ENCODE results near the gene RIPK4. TPM values are rescaled to one million over a fixed set of nuclear protein-coding genes. Genes with fewer than 3 reads are reported as not detected.

RIPK4 gene
- total and polyA plus RNA-seq, 2 donors from 2014 or later = 11.6 to 32.6 TPM

DNA sequence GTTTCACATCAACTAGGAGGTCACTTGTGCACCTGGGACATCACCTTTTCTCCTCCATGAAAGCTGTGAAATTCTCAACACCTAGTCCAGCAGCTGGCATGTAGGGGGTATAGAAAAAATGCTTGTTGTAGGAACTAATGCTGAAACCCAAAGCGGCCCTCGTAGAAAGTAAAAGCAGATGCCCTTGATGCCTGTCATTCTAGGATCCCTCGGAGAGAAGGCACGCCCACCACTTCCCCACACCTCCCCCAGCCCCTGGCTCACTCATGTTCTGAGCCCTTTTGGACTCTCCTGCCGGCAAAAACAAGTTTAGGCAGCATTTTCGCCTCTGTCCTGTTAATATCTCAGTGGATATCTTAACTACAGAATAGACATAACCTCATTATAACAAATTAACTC lies 36.5 kb downstream of the RIPK4 start:
- Histone ChIP-seq H3K4me1 (ENCODE audit: control insufficient read depth in 2 of 3, insufficient read depth in 2 of 3, low read depth in 1 of 3, low read length in 3 of 3) (peaks cover 0 to 20% (median 7%) of the 10 kb centered on the region in 3 donors), H3K4me3 (ENCODE audit: low read length in 3 of 3) (no peak overlapping the region), H3K27ac (ENCODE audit: low read depth in 2 of 2, low read length in 2 of 2) (peak overlapping the region in 1 of 2 donors; percentile 13), H3K9me3 (ENCODE audit: control insufficient read depth in 2 of 3, insufficient read depth in 1 of 3, low read length in 3 of 3) (peaks cover 0 to 9% (median 0%) of the 10 kb centered on the region in 3 donors), H3K27me3 (ENCODE audit: control insufficient read depth, insufficient read depth, low read length) (no peaks in the 10 kb centered on the region), H3K9ac (ENCODE audit: low read length in 3 of 3) (no peak overlapping the region), H3K36me3 (ENCODE audit: control insufficient read depth in 2 of 3, insufficient read depth in 3 of 3, low read length in 3 of 3) (no peaks in the 10 kb centered on the region)
- TF ChIP-seq, protein P1, sequence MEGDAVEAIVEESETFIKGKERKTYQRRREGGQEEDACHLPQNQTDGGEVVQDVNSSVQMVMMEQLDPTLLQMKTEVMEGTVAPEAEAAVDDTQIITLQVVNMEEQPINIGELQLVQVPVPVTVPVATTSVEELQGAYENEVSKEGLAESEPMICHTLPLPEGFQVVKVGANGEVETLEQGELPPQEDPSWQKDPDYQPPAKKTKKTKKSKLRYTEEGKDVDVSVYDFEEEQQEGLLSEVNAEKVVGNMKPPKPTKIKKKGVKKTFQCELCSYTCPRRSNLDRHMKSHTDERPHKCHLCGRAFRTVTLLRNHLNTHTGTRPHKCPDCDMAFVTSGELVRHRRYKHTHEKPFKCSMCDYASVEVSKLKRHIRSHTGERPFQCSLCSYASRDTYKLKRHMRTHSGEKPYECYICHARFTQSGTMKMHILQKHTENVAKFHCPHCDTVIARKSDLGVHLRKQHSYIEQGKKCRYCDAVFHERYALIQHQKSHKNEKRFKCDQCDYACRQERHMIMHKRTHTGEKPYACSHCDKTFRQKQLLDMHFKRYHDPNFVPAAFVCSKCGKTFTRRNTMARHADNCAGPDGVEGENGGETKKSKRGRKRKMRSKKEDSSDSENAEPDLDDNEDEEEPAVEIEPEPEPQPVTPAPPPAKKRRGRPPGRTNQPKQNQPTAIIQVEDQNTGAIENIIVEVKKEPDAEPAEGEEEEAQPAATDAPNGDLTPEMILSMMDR (IDR thresholded peaks at IDR 0.05; ENCODE audit: borderline replicate concordance, extremely low read depth, insufficient read depth) = no peak
- peak; percentile 11 for FAIRE-seq
- intact Hi-C loops (cut with DNase I) = no loop called here
- peak in 2 of 5 donors; percentile 48 to 70 for DNase-seq

- DNase-seq = peak in 1 of 5 donors; percentile 35
- intact Hi-C loops (cut with DNase I) = no loop called here
These were observed 37.0 kb downstream of the RIPK4 start for GRCh38 chr21:41729701-41730366.

DNA sequence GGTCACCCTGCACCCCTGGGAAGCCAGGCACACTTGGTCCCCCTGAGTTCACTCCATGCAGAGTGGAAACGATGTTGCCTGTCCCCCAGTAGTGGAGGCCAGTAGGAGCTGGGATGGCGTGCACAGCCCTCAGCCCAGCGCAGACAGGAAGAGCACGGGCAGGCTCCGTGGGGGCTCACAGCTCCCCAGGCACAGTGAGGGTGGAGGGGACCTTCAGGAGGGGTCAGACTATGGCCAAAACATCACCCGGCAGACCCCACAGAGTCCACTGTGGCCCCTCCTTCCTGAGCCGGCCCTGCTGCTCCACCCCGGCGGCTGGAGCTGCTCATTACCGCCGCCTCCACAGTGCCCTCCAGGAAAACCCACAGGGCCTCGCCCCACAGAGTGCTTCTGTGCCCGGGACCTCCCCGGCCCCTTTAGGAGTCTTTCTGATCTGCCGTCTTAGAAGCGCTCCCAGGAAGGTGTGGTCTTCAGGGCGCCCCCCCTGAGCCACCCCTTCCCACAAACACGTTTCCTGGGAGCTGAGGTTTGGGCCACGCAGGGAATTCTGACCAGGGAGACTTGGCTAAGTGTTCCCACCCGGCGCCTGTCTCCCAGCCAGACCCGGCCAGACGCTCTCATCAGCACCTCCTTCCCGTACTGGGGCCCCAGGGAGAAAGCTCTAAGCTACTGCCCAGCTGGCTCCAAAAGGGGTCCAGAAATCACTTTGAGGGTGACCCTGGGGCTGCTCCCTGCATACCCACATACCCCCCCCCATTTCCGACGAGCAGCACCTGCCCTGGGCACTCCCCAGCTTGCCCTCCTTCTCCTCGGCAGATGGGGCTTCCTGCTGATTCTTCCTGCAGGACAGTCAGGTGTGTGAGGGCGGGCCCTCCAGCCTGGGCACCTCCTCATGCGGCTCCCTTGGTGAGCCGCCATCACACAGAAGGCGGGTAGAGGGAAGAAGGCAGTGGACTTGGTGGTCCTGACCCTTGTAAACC lies 38.8 kb downstream of the RIPK4 start:
- FAIRE-seq = no peak
- TF ChIP-seq, protein P1 (IDR thresholded peaks at IDR 0.05; ENCODE audit: borderline replicate concordance, extremely low read depth, insufficient read depth) = no peak
- H3K27ac ChIP-seq (ENCODE audit: low read depth in 2 of 2, low read length in 2 of 2) = no peak overlapping the region
- peak in 1 of 5 donors; percentile 54 for DNase-seq
- no peaks in the 10 kb centered on the region for H3K36me3 ChIP-seq (ENCODE audit: control insufficient read depth in 2 of 3, insufficient read depth in 3 of 3, low read length in 3 of 3)
- intact Hi-C loops (cut with DNase I) = no loop called here
- no peak overlapping the region for H3K9ac ChIP-seq (ENCODE audit: low read length in 3 of 3)
- H3K4me3 ChIP-seq (ENCODE audit: low read length in 3 of 3) = no peak overlapping the region
- H3K4me1 ChIP-seq (ENCODE audit: control insufficient read depth in 2 of 3, insufficient read depth in 2 of 3, low read depth in 1 of 3, low read length in 3 of 3) = peaks cover 0 to 20% (median 7%) of the 10 kb centered on the region in 3 donors
- peaks cover 2% of the 10 kb centered on the region for H3K27me3 ChIP-seq (ENCODE audit: control insufficient read depth, insufficient read depth, low read length)
- H3K9me3 ChIP-seq (ENCODE audit: control insufficient read depth in 2 of 3, insufficient read depth in 1 of 3, low read length in 3 of 3) = peaks cover 0 to 9% (median 0%) of the 10 kb centered on the region in 3 donors

More at GRCh38 chr21:41729701-41730366, 37.0 kb downstream of the RIPK4 start:
- Histone ChIP-seq H3K4me3 (ENCODE audit: low read length in 3 of 3) (no peak overlapping the region), H3K9ac (ENCODE audit: low read length in 3 of 3) (no peak overlapping the region), H3K4me1 (ENCODE audit: control insufficient read depth in 2 of 3, insufficient read depth in 2 of 3, low read depth in 1 of 3, low read length in 3 of 3) (peaks cover 0 to 20% (median 7%) of the 10 kb centered on the region in 3 donors), H3K27me3 (ENCODE audit: control insufficient read depth, insufficient read depth, low read length) (peaks cover 2% of the 10 kb centered on the region), H3K27ac (ENCODE audit: low read depth in 2 of 2, low read length in 2 of 2) (peak overlapping the region in 1 of 2 donors; percentile 13), H3K36me3 (ENCODE audit: control insufficient read depth in 2 of 3, insufficient read depth in 3 of 3, low read length in 3 of 3) (no peaks in the 10 kb centered on the region), H3K9me3 (ENCODE audit: control insufficient read depth in 2 of 3, insufficient read depth in 1 of 3, low read length in 3 of 3) (peaks cover 0 to 9% (median 0%) of the 10 kb centered on the region in 3 donors)
- FAIRE-seq = no peak
- TF ChIP-seq, protein P1 (IDR thresholded peaks at IDR 0.05; ENCODE audit: borderline replicate concordance, extremely low read depth, insufficient read depth) = no peak
